GM23338 (cell line): ENCODE measurements around the gene AQP4.

Experiments
- CREB1 ChIP-seq: fragments of 250-450 bp; sonication (Bioruptor Pico); IDR thresholded peaks from 2 replicates; pipeline ENCODE4 v1.5.0; 2020; ENCODE audit warnings: low read depth, mild to moderate bottlenecking, moderate library complexity
- CTCF ChIP-seq, 2 experiments: fragments of 200-600 bp in 1 of 2; sonication (generic) in 1 of 2; conservative IDR thresholded peaks; 2 replicates each; pipeline versions ENCODE4 v1.5.1 to v1.6.1; 2016 to 2017; ENCODE audit warnings: antibody characterized with exemption in 2 of 2, low read depth in 2 of 2, mild to moderate bottlenecking in 2 of 2, moderate library complexity in 1 of 2
- EZH2 ChIP-seq: fragments of 200-600 bp; sonication (generic); IDR thresholded peaks from one replicate; pipeline ENCODE4 v1.8.0; 2017; ENCODE audit warnings: antibody characterized with exemption, mild to moderate bottlenecking, low read depth; ENCODE audit not compliant: unreplicated experiment
- EZH2phosphoT487 ChIP-seq: fragments of 200-600 bp; sonication (generic); IDR thresholded peaks from one replicate; pipeline ENCODE4 v1.8.1; 2018; ENCODE audit warnings: antibody characterized with exemption; ENCODE audit not compliant: unreplicated experiment
- JUNB ChIP-seq: IDR thresholded peaks from one replicate; pipeline ENCODE4 v1.6.1; 2016; ENCODE audit warnings: antibody characterized with exemption; ENCODE audit not compliant: unreplicated experiment
- NANOG ChIP-seq: IDR thresholded peaks from 2 replicates; pipeline ENCODE4 v1.6.1; 2016; ENCODE audit warnings: antibody characterized with exemption, borderline replicate concordance
- POLR2AphosphoS5 ChIP-seq: IDR thresholded peaks from 2 replicates; pipeline ENCODE4 v1.6.1; 2016; ENCODE audit warnings: antibody characterized with exemption, low read depth
- ZNF114 ChIP-seq: fragments of 250-450 bp; sonication (Bioruptor Pico); IDR thresholded peaks from 2 replicates; pipeline ENCODE4 v1.5.0; 2020; ENCODE audit warnings: mild to moderate bottlenecking, moderate library complexity
- ZNF331 ChIP-seq: fragments of 250-450 bp; sonication (Bioruptor Pico); IDR thresholded peaks from 2 replicates; pipeline ENCODE4 v1.5.0; 2020; ENCODE audit warnings: low read depth, mild to moderate bottlenecking, moderate library complexity
- ZNF462 ChIP-seq: fragments of 250-450 bp; sonication (Bioruptor Pico); IDR thresholded peaks from 2 replicates; pipeline ENCODE4 v1.5.0; 2020; ENCODE audit warnings: mild to moderate bottlenecking, moderate library complexity
- TF ChIP-seq, protein P1 (sequence below): IDR thresholded peaks from one replicate; pipeline ENCODE4 v1.6.1; 2018; ENCODE audit warnings: antibody characterized with exemption; ENCODE audit not compliant: unreplicated experiment

GRCh38 chr18:26863921-26864497, 1.5 kb downstream of the AQP4 start:
- no peak for TF ChIP-seq EZH2
- no peak for TF ChIP-seq POLR2AphosphoS5
- TF ChIP-seq CTCF (conservative IDR thresholded peaks at IDR 0.05; ENCODE audit: low read depth in 2 of 2) = no peak
- TF ChIP-seq JUNB = no peak
- no peak for TF ChIP-seq CREB1
- no peak for TF ChIP-seq EZH2phosphoT487
- TF ChIP-seq, protein P1, sequence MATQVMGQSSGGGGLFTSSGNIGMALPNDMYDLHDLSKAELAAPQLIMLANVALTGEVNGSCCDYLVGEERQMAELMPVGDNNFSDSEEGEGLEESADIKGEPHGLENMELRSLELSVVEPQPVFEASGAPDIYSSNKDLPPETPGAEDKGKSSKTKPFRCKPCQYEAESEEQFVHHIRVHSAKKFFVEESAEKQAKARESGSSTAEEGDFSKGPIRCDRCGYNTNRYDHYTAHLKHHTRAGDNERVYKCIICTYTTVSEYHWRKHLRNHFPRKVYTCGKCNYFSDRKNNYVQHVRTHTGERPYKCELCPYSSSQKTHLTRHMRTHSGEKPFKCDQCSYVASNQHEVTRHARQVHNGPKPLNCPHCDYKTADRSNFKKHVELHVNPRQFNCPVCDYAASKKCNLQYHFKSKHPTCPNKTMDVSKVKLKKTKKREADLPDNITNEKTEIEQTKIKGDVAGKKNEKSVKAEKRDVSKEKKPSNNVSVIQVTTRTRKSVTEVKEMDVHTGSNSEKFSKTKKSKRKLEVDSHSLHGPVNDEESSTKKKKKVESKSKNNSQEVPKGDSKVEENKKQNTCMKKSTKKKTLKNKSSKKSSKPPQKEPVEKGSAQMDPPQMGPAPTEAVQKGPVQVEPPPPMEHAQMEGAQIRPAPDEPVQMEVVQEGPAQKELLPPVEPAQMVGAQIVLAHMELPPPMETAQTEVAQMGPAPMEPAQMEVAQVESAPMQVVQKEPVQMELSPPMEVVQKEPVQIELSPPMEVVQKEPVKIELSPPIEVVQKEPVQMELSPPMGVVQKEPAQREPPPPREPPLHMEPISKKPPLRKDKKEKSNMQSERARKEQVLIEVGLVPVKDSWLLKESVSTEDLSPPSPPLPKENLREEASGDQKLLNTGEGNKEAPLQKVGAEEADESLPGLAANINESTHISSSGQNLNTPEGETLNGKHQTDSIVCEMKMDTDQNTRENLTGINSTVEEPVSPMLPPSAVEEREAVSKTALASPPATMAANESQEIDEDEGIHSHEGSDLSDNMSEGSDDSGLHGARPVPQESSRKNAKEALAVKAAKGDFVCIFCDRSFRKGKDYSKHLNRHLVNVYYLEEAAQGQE = no peak
- no peak for TF ChIP-seq ZNF331
- TF ChIP-seq NANOG = no peak
- TF ChIP-seq ZNF462 (CRISPR knock-in tag) = no peak
- TF ChIP-seq ZNF114 (CRISPR knock-in tag) = no peak
